C4-2B (cell line): ENCODE measurements around the gene ABCG1.

ENCODE experiments used
- H3K27ac ChIP-seq: fragments of 450-650 bp; 2 replicates; pipeline ENCODE4 v1.5.1; 2017
- ZFX ChIP-seq: fragments of 450-650 bp; IDR thresholded peaks from 2 replicates; pipeline ENCODE4 v1.6.1; 2017
- TF ChIP-seq, protein P1 (sequence below): fragments of 450-650 bp; conservative IDR thresholded peaks from 2 replicates; pipeline ENCODE4 v1.5.1; 2017; ENCODE audit warnings: mild to moderate bottlenecking

Gene ABCG1

DNA sequence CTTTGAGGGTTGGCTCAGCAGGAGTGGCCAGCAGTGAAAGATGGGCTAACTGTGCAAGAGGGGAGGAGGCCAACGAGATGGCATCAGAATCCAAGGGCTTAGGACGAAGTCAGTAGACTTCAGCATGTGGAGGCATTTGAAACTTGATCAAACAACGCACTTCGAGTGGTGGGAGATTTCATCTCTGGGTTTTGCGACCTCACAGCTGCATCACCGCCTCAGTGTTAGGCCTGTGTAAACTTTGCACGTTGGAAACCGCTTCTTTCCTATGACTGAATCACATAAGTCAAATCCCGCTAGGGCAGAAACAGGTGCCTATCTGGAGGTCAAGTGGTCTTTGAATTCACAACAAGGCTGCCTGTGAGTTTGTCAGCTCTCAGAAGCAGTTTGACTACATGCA is 78.4 kb downstream of the ABCG1 start:
- H3K27ac ChIP-seq, result no peak overlapping the region
- TF ChIP-seq, protein P1, sequence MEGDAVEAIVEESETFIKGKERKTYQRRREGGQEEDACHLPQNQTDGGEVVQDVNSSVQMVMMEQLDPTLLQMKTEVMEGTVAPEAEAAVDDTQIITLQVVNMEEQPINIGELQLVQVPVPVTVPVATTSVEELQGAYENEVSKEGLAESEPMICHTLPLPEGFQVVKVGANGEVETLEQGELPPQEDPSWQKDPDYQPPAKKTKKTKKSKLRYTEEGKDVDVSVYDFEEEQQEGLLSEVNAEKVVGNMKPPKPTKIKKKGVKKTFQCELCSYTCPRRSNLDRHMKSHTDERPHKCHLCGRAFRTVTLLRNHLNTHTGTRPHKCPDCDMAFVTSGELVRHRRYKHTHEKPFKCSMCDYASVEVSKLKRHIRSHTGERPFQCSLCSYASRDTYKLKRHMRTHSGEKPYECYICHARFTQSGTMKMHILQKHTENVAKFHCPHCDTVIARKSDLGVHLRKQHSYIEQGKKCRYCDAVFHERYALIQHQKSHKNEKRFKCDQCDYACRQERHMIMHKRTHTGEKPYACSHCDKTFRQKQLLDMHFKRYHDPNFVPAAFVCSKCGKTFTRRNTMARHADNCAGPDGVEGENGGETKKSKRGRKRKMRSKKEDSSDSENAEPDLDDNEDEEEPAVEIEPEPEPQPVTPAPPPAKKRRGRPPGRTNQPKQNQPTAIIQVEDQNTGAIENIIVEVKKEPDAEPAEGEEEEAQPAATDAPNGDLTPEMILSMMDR, result no peak
- no peak for TF ChIP-seq ZFX

DNA sequence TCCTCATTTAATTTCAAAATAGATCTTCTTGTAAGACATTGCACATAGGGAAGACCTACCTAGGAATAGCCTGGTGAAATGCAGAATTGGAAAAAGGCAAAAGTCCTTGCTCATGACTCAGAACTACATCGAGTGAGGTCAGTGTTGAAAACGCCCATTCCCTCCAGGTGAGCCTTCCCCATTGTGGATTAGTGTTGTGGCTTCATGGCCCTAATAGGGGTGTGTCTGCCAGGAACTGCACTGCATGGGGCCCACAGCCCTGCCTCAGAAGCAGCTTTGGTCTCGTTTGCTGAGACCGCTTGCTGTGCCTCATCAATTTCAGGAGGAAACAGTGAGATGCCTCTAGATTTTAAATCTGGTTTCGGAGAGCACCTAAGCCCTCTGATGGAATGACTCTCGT is 79.3 kb downstream of the ABCG1 start:
- TF ChIP-seq, protein P1, result no peak
- no peak for TF ChIP-seq ZFX
- no peak overlapping the region for H3K27ac ChIP-seq

DNA sequence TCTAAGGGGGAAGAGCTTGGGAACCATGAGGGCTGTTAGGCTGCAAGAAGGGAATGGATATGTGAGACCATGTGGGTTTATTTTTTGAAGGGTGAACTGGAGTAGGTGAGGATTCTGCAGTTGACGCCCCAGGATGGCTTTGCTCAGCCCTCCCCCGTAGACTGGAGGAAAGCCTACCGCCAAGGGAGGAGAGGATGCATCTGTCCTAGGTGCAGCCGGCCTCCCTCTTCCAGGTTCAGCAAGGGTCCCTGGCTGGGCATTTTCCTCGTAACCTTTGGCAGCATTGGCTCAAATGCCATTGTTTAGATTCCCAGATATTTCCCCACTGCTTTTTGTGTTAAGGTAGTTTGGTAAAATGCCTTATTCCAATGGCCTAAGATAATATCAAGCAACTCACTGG is 79.7 kb downstream of the ABCG1 start:
- no peak overlapping the region for H3K27ac ChIP-seq
- TF ChIP-seq, protein P1, result no peak

DNA sequence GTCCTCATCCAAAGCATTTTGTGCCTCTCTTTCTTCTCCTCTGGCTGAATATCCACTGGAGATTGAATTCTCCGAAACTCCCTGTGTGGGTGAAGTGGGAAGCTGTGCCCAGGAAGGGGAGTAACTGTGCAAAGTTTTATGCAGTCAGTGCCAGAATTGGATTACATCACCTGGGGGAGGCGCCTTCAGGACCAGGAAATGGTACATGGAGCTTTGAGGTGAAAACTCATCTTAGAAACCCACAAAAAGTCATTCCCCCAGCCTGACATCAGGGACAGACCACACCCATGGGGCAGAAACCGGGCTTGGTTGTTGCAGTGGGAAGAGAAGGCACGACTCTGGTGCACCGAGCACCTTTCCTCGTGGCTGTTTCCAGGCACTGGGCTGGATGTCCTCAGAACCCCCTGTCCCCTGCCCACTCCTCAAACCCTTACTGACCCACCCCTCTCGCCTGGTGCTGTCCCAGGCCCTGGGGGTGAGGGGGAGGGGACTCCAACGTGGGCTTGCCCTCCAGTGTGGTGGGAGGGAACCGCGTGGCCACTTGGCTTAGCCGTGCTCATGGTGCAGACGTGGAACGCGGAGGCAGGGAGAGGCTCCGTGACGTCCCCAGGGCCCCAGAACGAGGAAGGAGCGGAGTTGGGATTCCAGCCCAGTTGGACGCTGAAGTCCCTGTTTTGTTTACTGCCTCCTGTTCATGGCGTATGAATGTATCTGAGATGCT is 80.5 kb downstream of the ABCG1 start:
- H3K27ac ChIP-seq, result no peak overlapping the region
- TF ChIP-seq ZFX, result no peak
- TF ChIP-seq, protein P1, result no peak

DNA sequence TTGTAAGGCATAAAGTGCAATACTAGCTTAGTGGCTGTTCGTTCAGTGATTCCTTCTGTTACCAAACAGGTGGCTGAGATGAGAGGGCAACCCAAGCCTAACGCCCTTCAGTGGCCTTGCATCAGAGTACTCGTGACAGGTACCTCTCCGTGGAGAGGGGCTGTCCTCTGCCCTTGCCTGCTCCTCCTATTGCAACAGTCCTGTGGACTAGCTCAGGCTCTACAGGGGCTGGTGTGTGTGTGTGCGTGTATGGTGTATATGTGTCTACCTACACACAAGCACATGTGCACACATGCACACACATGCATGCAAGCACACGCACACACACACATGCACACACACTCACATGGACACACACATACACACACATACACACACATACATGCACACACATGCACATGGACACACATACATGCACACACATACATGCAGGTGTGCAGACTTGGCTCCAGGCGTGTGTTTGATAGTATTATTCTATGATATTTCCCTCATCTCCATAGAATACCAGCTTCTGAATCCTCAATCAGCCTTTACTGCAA is 81.2 kb downstream of the ABCG1 start:
- no peak for TF ChIP-seq ZFX
- TF ChIP-seq, protein P1, result no peak
- H3K27ac ChIP-seq, result no peak overlapping the region

DNA sequence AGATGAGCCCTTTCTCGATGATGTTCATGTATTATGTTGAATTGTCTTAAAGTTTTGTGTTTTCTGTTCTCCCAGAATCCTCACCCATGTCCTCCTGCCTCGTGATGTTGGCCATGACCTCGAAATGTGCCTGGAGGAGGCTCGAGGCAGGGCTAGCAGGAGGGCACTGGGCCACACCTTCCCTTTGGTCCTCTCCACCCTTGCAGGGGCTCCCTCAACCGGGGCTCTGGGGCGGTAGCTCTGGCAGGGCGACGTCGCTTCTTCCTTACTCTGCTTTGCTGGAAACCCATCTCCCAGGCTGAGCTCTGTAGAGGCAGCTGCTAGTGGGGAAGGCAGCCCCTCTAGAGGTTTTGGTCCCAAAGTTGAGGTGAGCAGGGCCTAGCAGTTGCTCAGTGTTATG is 82.0 kb downstream of the ABCG1 start:
- TF ChIP-seq, protein P1, result no peak
- no peak for TF ChIP-seq ZFX
- no peak overlapping the region for H3K27ac ChIP-seq

GRCh38 chr21:42301371-42302075 is 82.6 kb downstream of the ABCG1 start:
- TF ChIP-seq ZFX, result no peak
- TF ChIP-seq, protein P1, result no peak
- no peak overlapping the region for H3K27ac ChIP-seq
